GM12874 (cell line): ENCODE data around the gene CRY2.

Experiments
- TF ChIP-seq, protein P1 (sequence below): IDR thresholded peaks from 2 replicates; pipeline ENCODE4 v1.5.1; 2011; ENCODE audit warnings: low read depth, mild to moderate bottlenecking, control low read depth, low read length, moderate library complexity; ENCODE audit not compliant: insufficient read depth

CRY2 gene

DNA sequence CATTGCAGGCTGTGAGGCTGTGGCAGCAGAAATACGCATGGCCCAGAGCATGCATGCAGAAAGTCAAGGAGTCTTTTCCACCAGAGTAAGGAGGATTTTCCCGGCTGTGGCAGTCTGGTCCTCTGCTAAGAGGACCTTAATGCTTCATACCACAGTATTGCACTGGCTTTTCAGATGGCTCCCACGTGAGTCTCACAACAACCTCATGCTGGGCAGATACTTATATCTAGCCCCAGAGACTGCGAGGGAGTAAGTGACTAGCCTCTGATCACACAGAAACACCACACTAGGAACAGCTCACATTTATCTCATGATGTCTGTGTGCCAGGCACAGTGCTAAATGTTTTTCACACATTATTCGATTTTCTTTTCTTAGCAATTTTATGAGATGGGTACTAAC, 8.0 kb downstream of the CRY2 start:
- TF ChIP-seq, protein P1, sequence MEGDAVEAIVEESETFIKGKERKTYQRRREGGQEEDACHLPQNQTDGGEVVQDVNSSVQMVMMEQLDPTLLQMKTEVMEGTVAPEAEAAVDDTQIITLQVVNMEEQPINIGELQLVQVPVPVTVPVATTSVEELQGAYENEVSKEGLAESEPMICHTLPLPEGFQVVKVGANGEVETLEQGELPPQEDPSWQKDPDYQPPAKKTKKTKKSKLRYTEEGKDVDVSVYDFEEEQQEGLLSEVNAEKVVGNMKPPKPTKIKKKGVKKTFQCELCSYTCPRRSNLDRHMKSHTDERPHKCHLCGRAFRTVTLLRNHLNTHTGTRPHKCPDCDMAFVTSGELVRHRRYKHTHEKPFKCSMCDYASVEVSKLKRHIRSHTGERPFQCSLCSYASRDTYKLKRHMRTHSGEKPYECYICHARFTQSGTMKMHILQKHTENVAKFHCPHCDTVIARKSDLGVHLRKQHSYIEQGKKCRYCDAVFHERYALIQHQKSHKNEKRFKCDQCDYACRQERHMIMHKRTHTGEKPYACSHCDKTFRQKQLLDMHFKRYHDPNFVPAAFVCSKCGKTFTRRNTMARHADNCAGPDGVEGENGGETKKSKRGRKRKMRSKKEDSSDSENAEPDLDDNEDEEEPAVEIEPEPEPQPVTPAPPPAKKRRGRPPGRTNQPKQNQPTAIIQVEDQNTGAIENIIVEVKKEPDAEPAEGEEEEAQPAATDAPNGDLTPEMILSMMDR: no peak

DNA sequence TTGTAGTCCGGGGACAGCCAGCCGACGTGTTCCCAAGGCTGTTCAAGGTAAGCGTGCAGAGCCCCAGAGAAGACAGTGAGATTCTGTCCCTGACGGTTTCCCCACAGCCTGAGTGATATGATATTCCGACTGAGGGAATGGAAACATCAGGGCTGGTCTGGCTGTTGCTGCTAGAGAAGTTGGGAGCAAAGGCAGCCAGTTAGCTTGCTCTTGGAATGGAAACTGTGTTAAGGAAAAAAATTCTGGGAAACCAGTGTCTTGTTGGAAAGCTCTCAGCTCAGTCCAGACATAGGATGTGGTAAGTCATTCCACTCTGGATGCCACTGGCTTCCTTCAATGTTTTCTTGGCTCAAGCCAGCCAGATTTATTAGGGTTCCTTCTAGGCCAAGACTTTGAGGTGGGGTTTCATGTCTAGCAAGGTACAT, 8.8 kb downstream of the CRY2 start:
- TF ChIP-seq, protein P1: no peak

DNA sequence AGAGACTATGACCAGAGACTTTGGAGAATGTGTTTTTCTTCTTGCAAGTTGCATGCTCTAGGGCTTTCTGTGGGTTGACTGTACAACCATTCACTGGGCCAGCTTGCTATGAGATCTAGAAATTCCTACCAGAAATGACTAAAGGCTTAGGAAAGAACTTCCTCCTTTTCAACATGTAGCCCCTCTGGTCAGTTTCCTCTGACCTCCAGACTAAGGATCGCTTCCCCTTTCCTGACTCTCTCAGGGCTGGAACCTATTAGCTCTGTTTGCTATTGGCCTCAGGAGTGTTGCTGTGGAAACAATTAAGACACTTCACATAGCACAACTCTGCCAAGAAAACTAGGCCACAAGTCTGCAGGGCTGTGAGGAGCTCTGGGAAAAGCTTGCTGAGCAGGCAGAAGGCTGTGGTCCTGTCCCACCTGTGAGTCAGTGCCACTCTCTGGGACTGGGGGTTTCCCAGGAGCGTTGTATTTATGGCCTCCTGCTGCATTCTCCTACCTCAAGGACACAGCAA, 10.7 kb downstream of the CRY2 start:
- TF ChIP-seq, protein P1: no peak

DNA sequence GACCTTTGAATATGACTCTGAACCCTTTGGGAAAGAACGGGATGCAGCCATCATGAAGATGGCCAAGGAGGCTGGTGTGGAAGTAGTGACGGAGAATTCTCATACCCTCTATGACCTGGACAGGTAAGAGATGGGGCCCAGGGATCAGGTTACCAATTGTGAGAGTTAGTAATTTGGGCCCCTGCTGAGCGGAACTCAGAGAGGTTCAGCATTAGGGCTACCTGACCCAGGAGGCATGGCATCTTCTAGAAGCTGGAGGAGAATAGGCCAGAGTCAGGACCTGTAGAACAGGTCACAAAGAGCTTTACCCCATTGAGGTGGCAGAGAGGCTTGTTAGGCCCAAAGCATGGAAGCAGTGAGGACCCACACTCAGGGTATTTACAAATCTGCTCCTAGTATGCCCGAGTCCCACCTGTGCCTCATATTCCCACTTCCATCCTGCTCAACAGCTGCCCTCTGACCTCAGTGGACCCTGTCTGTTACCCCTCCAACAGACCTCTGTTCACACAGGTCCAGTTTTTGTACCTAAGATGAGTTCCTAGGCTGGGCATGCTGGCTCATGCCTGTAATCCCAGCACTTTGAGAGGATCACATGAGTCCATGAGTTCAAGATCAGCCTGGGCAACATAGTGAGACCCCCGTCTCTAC, 11.6 kb downstream of the CRY2 start:
- TF ChIP-seq, protein P1: no peak

DNA sequence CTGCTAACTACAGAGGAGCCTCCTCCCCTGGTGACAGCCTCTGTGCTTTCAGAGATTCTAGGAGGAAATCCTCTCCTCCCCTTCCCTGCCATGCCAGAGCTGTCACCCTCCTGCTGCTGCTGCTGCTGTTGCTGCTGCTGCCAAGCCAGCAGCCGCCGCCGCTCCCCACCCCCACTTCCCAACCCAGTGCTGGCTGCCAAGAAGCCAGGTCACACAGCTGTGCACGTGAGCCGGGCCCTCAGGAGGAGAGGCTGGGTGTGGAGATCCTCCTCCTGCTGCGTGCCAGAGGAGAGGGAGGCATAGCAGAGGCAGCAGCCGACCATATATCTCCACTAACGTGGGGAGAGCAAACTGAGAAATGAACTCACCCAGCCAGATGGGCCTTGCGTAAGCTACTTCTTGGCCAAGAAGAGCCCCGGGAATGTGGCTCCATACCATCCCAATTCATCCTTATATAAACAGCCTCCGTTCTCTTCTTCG, 12.4 kb downstream of the CRY2 start:
- TF ChIP-seq, protein P1: no peak

DNA sequence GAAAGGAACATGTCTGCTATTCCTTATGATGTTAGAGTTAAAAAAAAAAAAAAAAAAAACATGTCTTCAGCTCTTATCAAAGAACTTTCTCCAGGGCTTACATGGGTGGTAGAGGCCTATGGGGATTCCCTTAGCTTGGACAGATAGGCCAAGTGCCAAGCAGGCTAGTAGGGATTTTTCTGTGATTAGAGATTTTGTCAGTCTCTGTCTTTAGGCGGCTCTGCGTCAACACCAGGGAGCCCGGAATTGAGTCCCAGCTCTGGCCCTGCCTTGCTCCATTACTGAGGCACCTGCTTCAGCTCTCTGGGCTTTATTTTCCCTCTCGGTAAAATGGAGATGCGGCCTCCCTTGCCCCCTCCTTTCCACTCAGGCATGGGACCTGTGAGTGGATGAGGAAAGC, 13.1 kb downstream of the CRY2 start:
- TF ChIP-seq, protein P1: no peak

DNA sequence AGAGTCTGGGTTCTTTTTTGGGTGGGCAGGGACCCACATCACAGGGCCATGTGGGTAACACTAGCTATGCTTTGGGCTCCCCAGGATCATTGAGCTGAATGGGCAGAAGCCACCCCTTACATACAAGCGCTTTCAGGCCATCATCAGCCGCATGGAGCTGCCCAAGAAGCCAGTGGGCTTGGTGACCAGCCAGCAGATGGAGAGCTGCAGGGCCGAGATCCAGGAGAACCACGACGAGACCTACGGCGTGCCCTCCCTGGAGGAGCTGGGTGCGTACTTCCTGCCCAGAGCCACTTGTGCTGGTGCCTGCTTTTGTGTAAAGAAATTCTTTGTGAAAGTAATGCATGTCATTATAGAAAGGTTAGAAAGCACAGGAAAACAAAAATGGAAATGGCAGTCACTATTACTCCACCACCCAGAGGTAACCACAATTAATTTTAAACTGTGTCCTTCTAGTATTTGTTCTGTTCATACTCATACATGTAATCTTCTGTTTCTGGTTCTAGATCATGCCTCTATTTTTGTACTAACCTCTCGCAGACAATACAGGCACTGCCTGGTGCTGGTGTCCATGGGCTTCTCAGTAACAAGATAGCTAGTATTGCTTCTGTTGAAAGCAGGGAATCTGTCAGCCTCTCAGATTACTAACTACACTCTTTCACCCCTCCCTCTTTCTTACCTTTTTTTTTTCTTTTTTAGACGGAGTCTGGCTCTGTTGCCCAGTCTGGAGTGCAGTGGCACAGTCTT, 13.7 kb downstream of the CRY2 start:
- TF ChIP-seq, protein P1: no peak
